ENCODE data around the gene FADD.

FADD gene

DNA sequence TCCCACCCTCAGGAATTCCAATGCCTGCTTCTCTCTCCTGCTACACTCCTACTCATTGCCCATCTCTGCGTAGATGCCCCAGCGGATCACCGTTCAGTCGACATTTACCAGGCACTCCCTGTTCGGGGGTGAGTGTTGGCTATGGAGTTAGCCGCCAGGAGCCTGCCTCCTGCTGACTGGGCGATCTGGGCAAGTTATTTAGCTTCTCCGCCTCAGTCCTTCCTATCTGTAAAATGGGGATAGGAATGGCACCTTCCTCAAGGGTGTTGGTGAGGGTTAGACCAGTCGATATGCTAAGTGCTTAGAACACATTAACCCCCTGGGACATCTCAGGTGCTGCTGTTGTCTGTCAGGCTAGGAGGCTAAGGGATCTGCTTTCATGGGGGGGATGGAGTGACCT, 30.9 kb downstream of the FADD start:
- no peak for DNase-seq

DNA sequence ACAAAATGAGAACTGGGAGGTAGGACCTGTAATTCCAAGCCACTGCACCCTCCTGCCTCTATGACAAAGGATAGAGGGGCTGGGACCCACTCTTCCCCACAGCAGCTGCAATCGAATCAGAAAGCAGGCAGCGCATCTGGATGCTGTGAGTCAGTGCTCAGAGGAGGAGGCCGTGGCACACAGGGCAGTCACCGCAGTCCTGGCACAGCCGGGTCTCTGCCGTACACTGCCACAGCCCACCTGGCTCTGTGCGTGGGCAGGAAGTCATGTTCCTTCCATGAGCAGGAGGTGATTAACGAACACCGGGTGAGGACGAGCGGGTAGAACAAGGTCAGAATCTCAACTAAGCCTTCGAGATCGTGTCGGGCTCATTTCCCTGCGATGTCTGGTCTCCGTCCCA, 37.2 kb downstream of the FADD start:
- no peak for DNase-seq

GRCh38 chr11:70241709-70242108, 38.6 kb downstream of the FADD start:
- no peak for DNase-seq

DNA sequence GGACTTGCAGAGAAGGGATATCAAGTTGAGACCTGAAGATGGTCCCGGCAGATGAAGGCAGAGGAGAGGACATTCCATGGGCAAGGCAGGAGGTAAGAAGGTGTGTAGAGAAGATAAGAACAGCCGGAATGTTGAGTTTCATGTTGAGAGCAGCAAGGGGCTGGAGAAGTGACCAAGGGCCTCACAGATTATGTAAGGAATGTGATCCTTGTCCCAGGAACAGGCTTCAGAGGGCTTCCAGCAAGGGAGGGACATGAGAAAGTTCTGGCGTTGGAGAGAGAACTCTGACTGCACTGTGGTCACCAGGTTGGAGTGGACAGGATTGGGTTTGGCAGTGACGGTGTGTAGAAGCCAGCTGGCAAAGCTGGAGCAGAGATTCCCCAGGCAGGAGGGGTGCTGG, 39.8 kb downstream of the FADD start:
- DNase-seq, result no peak

- no peak for DNase-seq
These were observed 41.0 kb downstream of the FADD start for GRCh38 chr11:70243912-70244652.

DNA sequence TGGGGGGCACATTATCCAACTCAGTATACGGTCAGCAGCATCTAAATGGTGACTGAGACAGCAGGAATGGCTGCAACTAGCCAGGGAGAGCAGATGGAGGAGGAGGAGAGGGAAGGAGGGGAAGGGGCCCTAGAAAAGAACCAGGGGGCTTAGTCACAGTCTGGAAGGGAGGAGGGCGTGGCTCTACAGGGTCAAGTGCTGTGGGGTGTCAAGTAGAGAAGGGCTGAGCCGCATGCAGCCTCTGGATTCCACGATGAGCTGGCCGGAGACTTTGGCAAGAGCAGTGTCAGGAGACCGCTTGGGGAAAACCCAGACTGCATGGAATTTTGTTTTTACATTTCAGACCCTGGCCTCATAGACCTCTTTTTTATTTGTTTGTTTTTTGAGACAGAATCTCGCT, 41.6 kb downstream of the FADD start:
- DNase-seq, result no peak

- no peak for DNase-seq
These were observed 43.1 kb downstream of the FADD start for GRCh38 chr11:70246196-70246595.

DNA sequence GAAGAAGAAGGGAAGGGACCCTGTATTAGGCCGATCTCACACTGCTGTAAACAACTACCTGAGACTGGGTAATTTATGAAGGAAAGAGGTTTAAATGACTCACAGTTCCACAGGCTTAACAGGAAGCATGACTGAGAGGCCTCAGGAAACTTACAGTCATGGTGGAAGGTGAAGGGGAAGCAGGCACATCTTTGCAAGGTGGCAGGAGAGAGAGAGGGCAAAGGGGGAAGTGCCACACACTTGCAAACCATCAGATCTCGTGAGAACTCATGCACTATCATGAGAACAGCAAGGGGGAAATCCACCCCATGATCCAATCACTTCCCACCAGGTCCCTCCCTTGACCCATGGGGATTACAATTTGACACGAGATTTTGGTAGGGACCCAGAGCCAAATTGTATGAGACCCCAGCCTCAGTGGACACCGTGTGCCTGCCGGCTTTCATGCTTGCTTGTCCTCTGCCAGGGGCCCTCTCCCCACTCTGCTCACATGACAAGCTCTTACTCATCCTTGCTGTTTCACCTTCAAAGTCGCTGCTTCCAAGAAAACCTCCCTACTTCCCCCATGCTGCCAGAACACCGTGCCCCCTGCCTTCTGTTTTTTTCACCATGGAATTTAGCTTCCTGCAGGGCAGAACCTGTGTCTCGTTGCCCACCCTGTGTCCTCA, 44.1 kb downstream of the FADD start:
- DNase-seq, result no peak

GRCh38 chr11:70247710-70248072, 44.6 kb downstream of the FADD start:
- DNase-seq, result no peak

GRCh38 chr11:70250876-70251658, 48.0 kb downstream of the FADD start:
- no peak for DNase-seq

- DNase-seq, result no peak
These were observed 48.7 kb downstream of the FADD start for GRCh38 chr11:70251659-70252321.

- no peak for DNase-seq
These were observed 49.7 kb downstream of the FADD start for GRCh38 chr11:70252844-70253243.

DNA sequence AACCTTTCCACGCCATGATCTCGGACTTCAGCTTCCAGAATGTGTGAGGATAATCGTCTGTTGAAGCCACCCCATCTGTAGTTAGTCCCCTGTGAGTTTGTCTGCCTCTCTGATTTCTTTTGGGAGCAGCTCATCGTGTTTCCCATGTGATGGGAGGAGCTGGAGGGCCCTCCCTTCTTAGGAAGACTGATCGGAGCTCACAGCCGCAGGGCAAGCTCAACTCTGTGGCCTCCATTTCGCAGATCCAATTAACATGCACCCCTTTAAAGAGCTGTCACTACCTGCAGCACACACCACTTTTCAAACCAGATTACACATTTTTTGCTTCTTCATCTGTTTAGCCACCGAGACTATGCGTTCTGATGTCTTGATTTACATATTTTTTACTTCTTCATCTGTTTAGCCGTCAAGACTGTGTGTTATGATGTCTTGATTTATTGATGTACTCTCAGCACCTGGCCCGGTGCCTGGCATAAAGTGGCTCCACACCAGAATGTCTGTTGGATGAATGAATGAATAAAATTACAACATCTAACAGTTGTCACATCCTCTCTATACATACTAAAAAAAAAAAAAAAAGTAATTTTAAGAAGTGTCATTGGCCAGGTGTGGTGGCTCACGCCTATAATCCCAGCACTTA, 52.5 kb downstream of the FADD start:
- DNase-seq, result no peak
